Ovary (tissue), 3 donors: Measurements from ENCODE around the gene POLR3K.

Experiments
- CTCF ChIP-seq, 3 donors: fragments of 450-650 bp in 2 of 3; fragments of 200-600 bp in 1 of 3; IDR thresholded peaks; one replicate each; pipeline versions ENCODE4 v1.5.1 to v1.8.0; 2016 to 2022; ENCODE audit warnings: antibody characterized with exemption in 3 of 3, mild to moderate bottlenecking in 1 of 3
- EP300 ChIP-seq: sonication (generic); formaldehyde crosslinking; IDR thresholded peaks from one replicate; pipeline ENCODE4 v1.6.1; 2017; ENCODE audit warnings: antibody characterized with exemption
- POLR2A ChIP-seq: fragments of 450-650 bp; IDR thresholded peaks from one replicate; pipeline ENCODE4 v1.6.1; 2017; ENCODE audit warnings: antibody characterized with exemption, mild to moderate bottlenecking, moderate library complexity
- donor health status: DM: no; HTN: no; CAD: no.

GRCh38 chr16:56231-56927 lies 3.0 kb upstream of the POLR3K start:
- TF ChIP-seq CTCF (IDR thresholded peaks at IDR 0.05) (no peak), POLR2A (no peak), EP300 (no peak)
